HepG2 (cell line): Measurements from ENCODE around the gene OLR1. TPM values are rescaled to one million over a fixed set of nuclear protein-coding genes. Genes with fewer than 3 reads are reported as not detected.

Source experiments
- AHR ChIP-seq: IDR thresholded peaks from 2 replicates; pipeline ENCODE4 v1.6.1; 2018; ENCODE audit warnings: missing genetic modification reagents, missing compliant biosample characterization
- ARNTL ChIP-seq: sonication (generic); formaldehyde crosslinking; IDR thresholded peaks from 2 replicates; pipeline ENCODE4 v1.4.0; 2020; ENCODE audit warnings: mild to moderate bottlenecking, missing genetic modification reagents
- FUBP1 ChIP-seq: sonication (generic); formaldehyde crosslinking; IDR thresholded peaks from 2 replicates; pipeline ENCODE4 v1.5.1; 2020; ENCODE audit warnings: missing genetic modification reagents, mild to moderate bottlenecking, borderline replicate concordance
- GABPA ChIP-seq, 2 experiments: IDR thresholded peaks; 2 replicates each; pipeline ENCODE4 v1.6.1; 2011 to 2016; ENCODE audit warnings: low read depth in 2 of 2, low read length in 1 of 2, missing biosample characterization in 1 of 2, missing genetic modification characterization in 1 of 2
- HOXA3 ChIP-seq: sonication (generic); formaldehyde crosslinking; IDR thresholded peaks from 2 replicates; pipeline ENCODE4 v1.5.0; 2020; ENCODE audit warnings: missing genetic modification reagents
- KDM5A ChIP-seq: fragments of 200-600 bp; sonication (generic); IDR thresholded peaks from 2 replicates; pipeline ENCODE4 v1.7.0; 2018; ENCODE audit warnings: antibody characterized with exemption, mild to moderate bottlenecking, low read length, borderline replicate concordance
- MXD4 ChIP-seq: IDR thresholded peaks from 2 replicates; pipeline ENCODE4 v1.6.1; 2016; ENCODE audit warnings: mild to moderate bottlenecking, missing biosample characterization, missing genetic modification reagents
- NFKBIZ ChIP-seq: IDR thresholded peaks from 2 replicates; pipeline ENCODE4 v1.6.1; 2018; ENCODE audit warnings: missing genetic modification reagents, missing compliant biosample characterization
- NR2C2 ChIP-seq: sonication (generic); formaldehyde crosslinking; IDR thresholded peaks from 2 replicates; pipeline ENCODE4 v1.4.0; 2020; ENCODE audit warnings: missing genetic modification reagents, mild to moderate bottlenecking, moderate library complexity, borderline replicate concordance
- SALL1 ChIP-seq: sonication (generic); formaldehyde crosslinking; IDR thresholded peaks from 2 replicates; pipeline ENCODE4 v1.8.0; 2022; ENCODE audit warnings: mild to moderate bottlenecking, missing genetic modification reagents
- SNAPC5 ChIP-seq: sonication (generic); formaldehyde crosslinking; IDR thresholded peaks from 2 replicates; pipeline ENCODE4 v1.8.1; 2023; ENCODE audit warnings: mild to moderate bottlenecking, missing genetic modification reagents, borderline replicate concordance
- SSRP1 ChIP-seq: IDR thresholded peaks from 2 replicates; pipeline ENCODE4 v1.6.1; 2016; ENCODE audit warnings: control low read depth
- TBL1XR1 ChIP-seq: fragments of 150-350 bp; IDR thresholded peaks from 2 replicates; pipeline ENCODE4 v1.6.1; 2014; ENCODE audit warnings: borderline replicate concordance, low read length; ENCODE audit not compliant: partially characterized antibody
- THAP9 ChIP-seq: sonication (generic); formaldehyde crosslinking; IDR thresholded peaks from 2 replicates; pipeline ENCODE4; 2020; ENCODE audit warnings: missing genetic modification reagents, mild to moderate bottlenecking, borderline replicate concordance
- ZC3H4 ChIP-seq: sonication (generic); formaldehyde crosslinking; IDR thresholded peaks from 2 replicates; pipeline ENCODE4 v1.4.0; 2020; ENCODE audit warnings: missing genetic modification reagents, borderline replicate concordance
- ZKSCAN1 ChIP-seq: fragments of 150-350 bp; IDR thresholded peaks from 2 replicates; pipeline ENCODE4 v1.6.1; 2014; ENCODE audit warnings: low read length
- ZKSCAN8 ChIP-seq: IDR thresholded peaks from 2 replicates; pipeline ENCODE4 v1.6.1; 2016; ENCODE audit warnings: borderline replicate concordance, missing genetic modification reagents, missing compliant biosample characterization
- ZNF136 ChIP-seq: sonication (generic); formaldehyde crosslinking; IDR thresholded peaks from 2 replicates; pipeline ENCODE4 v1.8.1; 2022; ENCODE audit warnings: low read depth, mild to moderate bottlenecking, moderate library complexity, missing genetic modification reagents
- ZNF232 ChIP-seq: sonication (generic); formaldehyde crosslinking; IDR thresholded peaks from 2 replicates; pipeline ENCODE4 v1.4.0; 2020; ENCODE audit warnings: missing genetic modification reagents, borderline replicate concordance
- ZNF7 ChIP-seq: IDR thresholded peaks from 2 replicates; pipeline ENCODE4 v1.6.1; 2016; ENCODE audit warnings: missing biosample characterization, missing genetic modification reagents
- ZSCAN29 ChIP-seq: sonication (generic); formaldehyde crosslinking; conservative IDR thresholded peaks from 2 replicates; pipeline ENCODE4 v1.4.0; 2020; ENCODE audit warnings: mild to moderate bottlenecking, missing genetic modification reagents
- polyA plus RNA-seq, 8 experiments: library from polyadenylated mRNA; depleted of rRNA in 3 of 8; stranded (reverse) in 7 of 8; unstranded in 1 of 8; fragments of >200 nt; fragmentation: Illumina TruSeq in 4 of 8; extraction: Trizol in 4 of 8; gene quantifications; 2 replicates each; pipeline versions ENCODE4 v1.2.1 to v1.2.3, GENCODE V29; 2011 to 2016; ENCODE audit warnings: low read depth in 4 of 8, missing spikeins in 1 of 8, mixed read lengths in 1 of 8; ENCODE audit not compliant: insufficient read depth in 1 of 8
- total RNA-seq, 5 experiments: library from RNA; depleted of rRNA; stranded (reverse); fragments of >200 nt; fragmentation: Illumina TruSeq; extraction: Trizol; gene quantifications; 2 replicates each; pipeline ENCODE4 v1.2.3, GENCODE V29; 2016; ENCODE audit warnings: low read depth in 1 of 5
- TF ChIP-seq, protein P1 (sequence below): sonication (generic); formaldehyde crosslinking; IDR thresholded peaks from 2 replicates; pipeline ENCODE4 v1.9.0; 2021; ENCODE audit warnings: missing genetic modification reagents, borderline replicate concordance

The OLR1 gene
- total and polyA plus RNA-seq, 2 of the 13 experiments (the other 11 are each of a cell fraction or from before 2014, with no cell fraction given): not detected

GRCh38 chr12:10211940-10212738 is 40.2 kb upstream of the OLR1 start (continued):
- TF ChIP-seq, protein P1, sequence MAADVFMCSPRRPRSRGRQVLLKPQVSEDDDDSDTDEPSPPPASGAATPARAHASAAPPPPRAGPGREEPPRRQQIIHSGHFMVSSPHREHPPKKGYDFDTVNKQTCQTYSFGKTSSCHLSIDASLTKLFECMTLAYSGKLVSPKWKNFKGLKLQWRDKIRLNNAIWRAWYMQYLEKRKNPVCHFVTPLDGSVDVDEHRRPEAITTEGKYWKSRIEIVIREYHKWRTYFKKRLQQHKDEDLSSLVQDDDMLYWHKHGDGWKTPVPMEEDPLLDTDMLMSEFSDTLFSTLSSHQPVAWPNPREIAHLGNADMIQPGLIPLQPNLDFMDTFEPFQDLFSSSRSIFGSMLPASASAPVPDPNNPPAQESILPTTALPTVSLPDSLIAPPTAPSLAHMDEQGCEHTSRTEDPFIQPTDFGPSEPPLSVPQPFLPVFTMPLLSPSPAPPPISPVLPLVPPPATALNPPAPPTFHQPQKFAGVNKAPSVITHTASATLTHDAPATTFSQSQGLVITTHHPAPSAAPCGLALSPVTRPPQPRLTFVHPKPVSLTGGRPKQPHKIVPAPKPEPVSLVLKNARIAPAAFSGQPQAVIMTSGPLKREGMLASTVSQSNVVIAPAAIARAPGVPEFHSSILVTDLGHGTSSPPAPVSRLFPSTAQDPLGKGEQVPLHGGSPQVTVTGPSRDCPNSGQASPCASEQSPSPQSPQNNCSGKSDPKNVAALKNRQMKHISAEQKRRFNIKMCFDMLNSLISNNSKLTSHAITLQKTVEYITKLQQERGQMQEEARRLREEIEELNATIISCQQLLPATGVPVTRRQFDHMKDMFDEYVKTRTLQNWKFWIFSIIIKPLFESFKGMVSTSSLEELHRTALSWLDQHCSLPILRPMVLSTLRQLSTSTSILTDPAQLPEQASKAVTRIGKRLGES (CRISPR knock-in tag): no peak
- TF ChIP-seq KDM5A: no peak; the same call in 1 of the 2 replicates
- TF ChIP-seq THAP9 (CRISPR knock-in tag): peak; percentile 46; the same call in 1 of the 2 replicates
- peak; percentile 89 for TF ChIP-seq HOXA3 (CRISPR knock-in tag)
- TF ChIP-seq ZKSCAN8: no peak; the same call in 1 of the 2 replicates
- TF ChIP-seq SALL1 (CRISPR knock-in tag): peak; percentile 86
- TF ChIP-seq NR2C2 (CRISPR knock-in tag): no peak; the same call in 1 of the 2 replicates
- no peak for TF ChIP-seq FUBP1 (CRISPR knock-in tag)
- TF ChIP-seq ZKSCAN1: no peak
- TF ChIP-seq ZSCAN29 (CRISPR knock-in tag): no peak
- TF ChIP-seq SNAPC5 (CRISPR knock-in tag): no peak
- no peak for TF ChIP-seq ARNTL (CRISPR knock-in tag)
- no peak for TF ChIP-seq TBL1XR1
- TF ChIP-seq MXD4 (CRISPR knock-in tag): no peak
- peak; percentile 60; the same call in 1 of the 2 replicates for TF ChIP-seq NFKBIZ (CRISPR knock-in tag)
- TF ChIP-seq ZNF232 (CRISPR knock-in tag): no peak
- no peak for TF ChIP-seq ZC3H4
- TF ChIP-seq ZNF136: 0 out of 2 replicates have a peak, but pooled peaks have one; percentile 34
- no peak for TF ChIP-seq AHR (CRISPR knock-in tag)
- no peak for TF ChIP-seq ZNF7 (CRISPR knock-in tag)
- TF ChIP-seq SSRP1: no peak
- no peak for TF ChIP-seq GABPA (IDR thresholded peaks at IDR 0.05; ENCODE audit: low read depth, low read length)
- 0 out of 2 replicates have a peak, but pooled peaks have one; percentile 26 for TF ChIP-seq GABPA (CRISPR knock-in tag; IDR thresholded peaks at IDR 0.05; ENCODE audit: low read depth)
